PFSK-1 (cell line): ENCODE results near the gene USP17L12.
"Not testable (repeated sequence)": the region's sequence is repeated elsewhere in the genome, so short reads cannot be mapped to it uniquely, and the experiment has no call there.

ENCODE experiments used
- POLR2AphosphoS5 ChIP-seq: IDR thresholded peaks from 2 replicates; pipeline ENCODE4 v1.6.1; 2012; ENCODE audit warnings: low read depth, mild to moderate bottlenecking, control low read depth, low read length, moderate library complexity
- TAF1 ChIP-seq: IDR thresholded peaks from 2 replicates; pipeline ENCODE4 v1.6.1; 2012; ENCODE audit warnings: low read length, control low read depth, borderline replicate concordance; ENCODE audit not compliant: insufficient read depth

- not testable (repeated sequence) for TF ChIP-seq TAF1, POLR2AphosphoS5
These were observed at the start of gene USP17L12 for GRCh38 chr4:9219852-9220251.
